GM23338 (cell line): Measurements from ENCODE around the gene NFATC1. TPM values are rescaled to one million over a fixed set of nuclear protein-coding genes. Genes with fewer than 3 reads are reported as not detected.

ENCODE experiments used
- CREB1 ChIP-seq: fragments of 250-450 bp; sonication (Bioruptor Pico); IDR thresholded peaks from 2 replicates; pipeline ENCODE4 v1.5.0; 2020; ENCODE audit warnings: low read depth, mild to moderate bottlenecking, moderate library complexity
- EZH2phosphoT487 ChIP-seq: fragments of 200-600 bp; sonication (generic); IDR thresholded peaks from one replicate; pipeline ENCODE4 v1.8.1; 2018; ENCODE audit warnings: antibody characterized with exemption; ENCODE audit not compliant: unreplicated experiment
- NANOG ChIP-seq: IDR thresholded peaks from 2 replicates; pipeline ENCODE4 v1.6.1; 2016; ENCODE audit warnings: antibody characterized with exemption, borderline replicate concordance
- POLR2AphosphoS5 ChIP-seq: IDR thresholded peaks from 2 replicates; pipeline ENCODE4 v1.6.1; 2016; ENCODE audit warnings: antibody characterized with exemption, low read depth
- STAT1 ChIP-seq: IDR thresholded peaks from one replicate; pipeline ENCODE4 v1.6.1; 2016; ENCODE audit warnings: antibody characterized with exemption; ENCODE audit not compliant: unreplicated experiment
- ZNF114 ChIP-seq: fragments of 250-450 bp; sonication (Bioruptor Pico); IDR thresholded peaks from 2 replicates; pipeline ENCODE4 v1.5.0; 2020; ENCODE audit warnings: mild to moderate bottlenecking, moderate library complexity
- ZNF331 ChIP-seq: fragments of 250-450 bp; sonication (Bioruptor Pico); IDR thresholded peaks from 2 replicates; pipeline ENCODE4 v1.5.0; 2020; ENCODE audit warnings: low read depth, mild to moderate bottlenecking, moderate library complexity
- polyA plus RNA-seq: library from polyadenylated mRNA; unstranded; fragments of >200 nt; fragmentation: Nextera tagmentation; extraction: Ambion mirVana; gene quantifications from 2 replicates; pipeline ENCODE4 v1.2.1, GENCODE V29; 2016
- total RNA-seq: library from RNA; depleted of rRNA; stranded (reverse); fragments of >200 nt; shearing (Covaris generic); gene quantifications from 2 replicates; pipeline ENCODE4 v1.2.3, GENCODE V29; 2014
- TF ChIP-seq, protein P1 (sequence below): fragments of 250-450 bp; sonication (Bioruptor Pico); IDR thresholded peaks from 2 replicates; pipeline ENCODE4 v1.5.0; 2020; ENCODE audit warnings: mild to moderate bottlenecking, moderate library complexity
- TF ChIP-seq, protein P2 (sequence below): IDR thresholded peaks from one replicate; pipeline ENCODE4 v1.6.1; 2018; ENCODE audit warnings: antibody characterized with exemption; ENCODE audit not compliant: unreplicated experiment
- TF ChIP-seq, protein P3 (sequence below): IDR thresholded peaks from 2 replicates; pipeline ENCODE4 v1.6.1; 2016; ENCODE audit warnings: antibody characterized with exemption

Gene NFATC1
- total and polyA plus RNA-seq, 2 experiments from 2014 or later = 3.9 to 6.4 TPM

DNA sequence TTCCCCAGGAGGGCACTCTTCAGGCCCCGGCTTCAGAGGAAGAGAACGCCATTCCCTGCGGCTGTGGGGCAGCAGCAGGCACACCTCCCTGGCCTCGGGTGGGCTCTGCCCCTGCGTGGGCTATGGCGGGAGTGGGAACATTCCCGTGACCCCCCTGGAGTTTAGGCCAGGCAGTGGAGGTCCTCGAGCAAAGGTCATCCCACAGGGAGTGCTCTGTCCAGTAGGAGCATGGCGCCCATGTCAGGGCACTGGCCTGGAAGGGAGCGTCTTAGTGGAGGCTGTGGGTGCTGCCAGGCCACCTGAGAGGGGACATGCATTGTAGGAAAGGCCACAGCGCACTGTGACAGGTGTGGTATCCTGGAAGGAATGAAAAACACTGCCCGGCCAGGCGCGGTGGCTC is 9.2 kb upstream of the NFATC1 start (continued):
- TF ChIP-seq, protein P1, sequence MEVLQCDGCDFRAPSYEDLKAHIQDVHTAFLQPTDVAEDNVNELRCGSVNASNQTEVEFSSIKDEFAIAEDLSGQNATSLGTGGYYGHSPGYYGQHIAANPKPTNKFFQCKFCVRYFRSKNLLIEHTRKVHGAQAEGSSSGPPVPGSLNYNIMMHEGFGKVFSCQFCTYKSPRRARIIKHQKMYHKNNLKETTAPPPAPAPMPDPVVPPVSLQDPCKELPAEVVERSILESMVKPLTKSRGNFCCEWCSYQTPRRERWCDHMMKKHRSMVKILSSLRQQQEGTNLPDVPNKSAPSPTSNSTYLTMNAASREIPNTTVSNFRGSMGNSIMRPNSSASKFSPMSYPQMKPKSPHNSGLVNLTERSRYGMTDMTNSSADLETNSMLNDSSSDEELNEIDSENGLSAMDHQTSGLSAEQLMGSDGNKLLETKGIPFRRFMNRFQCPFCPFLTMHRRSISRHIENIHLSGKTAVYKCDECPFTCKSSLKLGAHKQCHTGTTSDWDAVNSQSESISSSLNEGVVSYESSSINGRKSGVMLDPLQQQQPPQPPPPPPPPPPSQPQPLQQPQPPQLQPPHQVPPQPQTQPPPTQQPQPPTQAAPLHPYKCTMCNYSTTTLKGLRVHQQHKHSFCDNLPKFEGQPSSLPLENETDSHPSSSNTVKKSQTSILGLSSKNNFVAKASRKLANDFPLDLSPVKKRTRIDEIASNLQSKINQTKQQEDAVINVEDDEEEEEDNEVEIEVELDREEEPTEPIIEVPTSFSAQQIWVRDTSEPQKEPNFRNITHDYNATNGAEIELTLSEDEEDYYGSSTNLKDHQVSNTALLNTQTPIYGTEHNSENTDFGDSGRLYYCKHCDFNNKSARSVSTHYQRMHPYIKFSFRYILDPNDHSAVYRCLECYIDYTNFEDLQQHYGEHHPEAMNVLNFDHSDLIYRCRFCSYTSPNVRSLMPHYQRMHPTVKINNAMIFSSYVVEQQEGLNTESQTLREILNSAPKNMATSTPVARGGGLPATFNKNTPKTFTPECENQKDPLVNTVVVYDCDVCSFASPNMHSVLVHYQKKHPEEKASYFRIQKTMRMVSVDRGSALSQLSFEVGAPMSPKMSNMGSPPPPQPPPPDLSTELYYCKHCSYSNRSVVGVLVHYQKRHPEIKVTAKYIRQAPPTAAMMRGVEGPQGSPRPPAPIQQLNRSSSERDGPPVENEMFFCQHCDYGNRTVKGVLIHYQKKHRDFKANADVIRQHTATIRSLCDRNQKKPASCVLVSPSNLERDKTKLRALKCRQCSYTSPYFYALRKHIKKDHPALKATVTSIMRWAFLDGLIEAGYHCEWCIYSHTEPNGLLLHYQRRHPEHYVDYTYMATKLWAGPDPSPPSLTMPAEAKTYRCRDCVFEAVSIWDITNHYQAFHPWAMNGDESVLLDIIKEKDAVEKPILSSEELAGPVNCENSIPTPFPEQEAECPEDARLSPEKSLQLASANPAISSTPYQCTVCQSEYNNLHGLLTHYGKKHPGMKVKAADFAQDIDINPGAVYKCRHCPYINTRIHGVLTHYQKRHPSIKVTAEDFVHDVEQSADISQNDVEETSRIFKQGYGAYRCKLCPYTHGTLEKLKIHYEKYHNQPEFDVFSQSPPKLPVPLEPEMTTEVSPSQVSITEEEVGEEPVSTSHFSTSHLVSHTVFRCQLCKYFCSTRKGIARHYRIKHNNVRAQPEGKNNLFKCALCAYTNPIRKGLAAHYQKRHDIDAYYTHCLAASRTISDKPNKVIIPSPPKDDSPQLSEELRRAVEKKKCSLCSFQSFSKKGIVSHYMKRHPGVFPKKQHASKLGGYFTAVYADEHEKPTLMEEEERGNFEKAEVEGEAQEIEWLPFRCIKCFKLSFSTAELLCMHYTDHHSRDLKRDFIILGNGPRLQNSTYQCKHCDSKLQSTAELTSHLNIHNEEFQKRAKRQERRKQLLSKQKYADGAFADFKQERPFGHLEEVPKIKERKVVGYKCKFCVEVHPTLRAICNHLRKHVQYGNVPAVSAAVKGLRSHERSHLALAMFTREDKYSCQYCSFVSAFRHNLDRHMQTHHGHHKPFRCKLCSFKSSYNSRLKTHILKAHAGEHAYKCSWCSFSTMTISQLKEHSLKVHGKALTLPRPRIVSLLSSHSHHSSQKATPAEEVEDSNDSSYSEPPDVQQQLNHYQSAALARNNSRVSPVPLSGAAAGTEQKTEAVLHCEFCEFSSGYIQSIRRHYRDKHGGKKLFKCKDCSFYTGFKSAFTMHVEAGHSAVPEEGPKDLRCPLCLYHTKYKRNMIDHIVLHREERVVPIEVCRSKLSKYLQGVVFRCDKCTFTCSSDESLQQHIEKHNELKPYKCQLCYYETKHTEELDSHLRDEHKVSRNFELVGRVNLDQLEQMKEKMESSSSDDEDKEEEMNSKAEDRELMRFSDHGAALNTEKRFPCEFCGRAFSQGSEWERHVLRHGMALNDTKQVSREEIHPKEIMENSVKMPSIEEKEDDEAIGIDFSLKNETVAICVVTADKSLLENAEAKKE (CRISPR knock-in tag) = no peak
- TF ChIP-seq EZH2phosphoT487 (no peak), STAT1 (no peak), CREB1 (no peak), POLR2AphosphoS5 (no peak), ZNF331 (CRISPR knock-in tag) (no peak), ZNF114 (CRISPR knock-in tag) (no peak), NANOG (no peak)
- TF ChIP-seq, protein P2, sequence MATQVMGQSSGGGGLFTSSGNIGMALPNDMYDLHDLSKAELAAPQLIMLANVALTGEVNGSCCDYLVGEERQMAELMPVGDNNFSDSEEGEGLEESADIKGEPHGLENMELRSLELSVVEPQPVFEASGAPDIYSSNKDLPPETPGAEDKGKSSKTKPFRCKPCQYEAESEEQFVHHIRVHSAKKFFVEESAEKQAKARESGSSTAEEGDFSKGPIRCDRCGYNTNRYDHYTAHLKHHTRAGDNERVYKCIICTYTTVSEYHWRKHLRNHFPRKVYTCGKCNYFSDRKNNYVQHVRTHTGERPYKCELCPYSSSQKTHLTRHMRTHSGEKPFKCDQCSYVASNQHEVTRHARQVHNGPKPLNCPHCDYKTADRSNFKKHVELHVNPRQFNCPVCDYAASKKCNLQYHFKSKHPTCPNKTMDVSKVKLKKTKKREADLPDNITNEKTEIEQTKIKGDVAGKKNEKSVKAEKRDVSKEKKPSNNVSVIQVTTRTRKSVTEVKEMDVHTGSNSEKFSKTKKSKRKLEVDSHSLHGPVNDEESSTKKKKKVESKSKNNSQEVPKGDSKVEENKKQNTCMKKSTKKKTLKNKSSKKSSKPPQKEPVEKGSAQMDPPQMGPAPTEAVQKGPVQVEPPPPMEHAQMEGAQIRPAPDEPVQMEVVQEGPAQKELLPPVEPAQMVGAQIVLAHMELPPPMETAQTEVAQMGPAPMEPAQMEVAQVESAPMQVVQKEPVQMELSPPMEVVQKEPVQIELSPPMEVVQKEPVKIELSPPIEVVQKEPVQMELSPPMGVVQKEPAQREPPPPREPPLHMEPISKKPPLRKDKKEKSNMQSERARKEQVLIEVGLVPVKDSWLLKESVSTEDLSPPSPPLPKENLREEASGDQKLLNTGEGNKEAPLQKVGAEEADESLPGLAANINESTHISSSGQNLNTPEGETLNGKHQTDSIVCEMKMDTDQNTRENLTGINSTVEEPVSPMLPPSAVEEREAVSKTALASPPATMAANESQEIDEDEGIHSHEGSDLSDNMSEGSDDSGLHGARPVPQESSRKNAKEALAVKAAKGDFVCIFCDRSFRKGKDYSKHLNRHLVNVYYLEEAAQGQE = no peak
- TF ChIP-seq, protein P3, sequence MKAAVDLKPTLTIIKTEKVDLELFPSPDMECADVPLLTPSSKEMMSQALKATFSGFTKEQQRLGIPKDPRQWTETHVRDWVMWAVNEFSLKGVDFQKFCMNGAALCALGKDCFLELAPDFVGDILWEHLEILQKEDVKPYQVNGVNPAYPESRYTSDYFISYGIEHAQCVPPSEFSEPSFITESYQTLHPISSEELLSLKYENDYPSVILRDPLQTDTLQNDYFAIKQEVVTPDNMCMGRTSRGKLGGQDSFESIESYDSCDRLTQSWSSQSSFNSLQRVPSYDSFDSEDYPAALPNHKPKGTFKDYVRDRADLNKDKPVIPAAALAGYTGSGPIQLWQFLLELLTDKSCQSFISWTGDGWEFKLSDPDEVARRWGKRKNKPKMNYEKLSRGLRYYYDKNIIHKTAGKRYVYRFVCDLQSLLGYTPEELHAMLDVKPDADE = no peak
